Skin of body (tissue), 2 donors: Measurements from ENCODE around the gene MXRA5. TPM values are rescaled to one million over a fixed set of nuclear protein-coding genes. Genes with fewer than 3 reads are reported as not detected.
"Not testable (repeated sequence)": the region's sequence is repeated elsewhere in the genome, so short reads cannot be mapped to it uniquely, and the experiment has no call there.

Source experiments
- DNase-seq: peaks from one replicate; lab custom pipeline; 2025; lab: John Stamatoyannopoulos, UW
- total RNA-seq: library from RNA; depleted of rRNA; stranded (reverse); fragments of >200 nt; gene quantifications from one replicate; pipeline ENCODE4 v1.2.3, GENCODE V29; 2014

MXRA5 gene
- 30.7 TPM for total RNA-seq

DNA sequence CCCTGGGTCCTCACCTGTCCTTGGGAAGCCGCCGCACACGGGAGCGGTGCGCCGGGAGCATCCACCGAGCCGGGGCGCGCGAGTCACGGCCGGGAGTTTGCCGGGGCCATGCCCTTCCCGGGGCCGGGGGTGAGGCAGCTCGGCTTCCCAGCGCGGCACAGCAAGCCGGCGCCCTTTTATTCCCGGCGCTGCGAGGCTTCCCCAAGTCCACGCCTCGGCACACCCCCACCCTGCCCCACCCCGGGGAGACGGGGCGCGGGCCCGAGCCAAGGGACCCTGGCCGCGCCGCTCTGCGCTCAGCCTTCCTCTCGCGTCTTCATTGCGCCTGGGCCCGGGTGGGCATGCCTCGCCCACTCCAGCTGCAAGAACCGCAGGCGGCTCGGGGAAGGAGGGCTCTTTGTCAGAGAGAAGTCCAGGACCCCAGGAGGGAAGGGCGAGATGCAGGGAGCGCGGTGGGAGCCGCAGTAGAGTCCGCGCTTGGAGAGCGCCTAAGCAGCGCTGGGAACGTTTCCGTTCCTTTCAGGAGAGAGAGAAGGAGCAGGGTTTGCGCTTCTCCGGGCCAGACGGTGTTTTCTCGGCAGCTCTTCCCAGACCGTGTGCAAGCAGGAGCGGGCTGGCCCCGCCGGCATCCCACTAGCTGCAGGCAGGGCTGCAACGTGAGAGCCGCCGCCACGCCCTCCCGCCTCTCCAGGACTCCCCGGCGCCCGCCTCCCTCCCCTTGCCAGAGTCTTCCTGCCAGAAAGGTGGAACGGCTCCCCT, at the start of gene MXRA5:
Gene MXRA5, minus strand, starts transcription at position 152 of the 759 bp plus-strand sequence. CDS start 2,819 bp downstream, outside the sequence.
- DNase-seq, result peak; percentile 32

DNA sequence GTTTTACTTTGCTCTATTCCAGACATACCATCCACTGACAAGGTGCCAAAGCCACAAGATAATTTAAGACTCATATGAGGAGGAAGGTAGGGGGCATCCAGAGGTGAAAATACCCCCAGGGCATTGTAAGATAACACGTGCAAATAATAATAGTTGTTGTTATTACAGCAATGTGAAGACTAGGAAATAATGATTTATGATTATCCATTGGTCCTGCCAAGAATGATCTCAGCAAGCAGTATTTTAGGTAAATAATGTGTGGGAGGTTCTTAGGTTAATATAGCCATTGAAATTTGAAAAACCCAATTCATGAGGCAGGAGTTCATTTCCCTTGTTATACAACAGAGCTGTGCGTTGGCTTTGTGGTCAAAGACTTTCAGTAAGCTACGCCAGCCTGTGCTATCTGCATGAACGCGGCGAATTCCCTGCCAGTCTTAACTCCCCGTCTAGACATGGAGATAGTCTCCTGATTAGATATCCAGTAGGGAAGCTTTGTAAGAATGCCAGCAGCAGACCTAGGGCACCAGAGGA, 47.2 kb upstream of the MXRA5 start:
- peak; percentile 80 for DNase-seq

DNA sequence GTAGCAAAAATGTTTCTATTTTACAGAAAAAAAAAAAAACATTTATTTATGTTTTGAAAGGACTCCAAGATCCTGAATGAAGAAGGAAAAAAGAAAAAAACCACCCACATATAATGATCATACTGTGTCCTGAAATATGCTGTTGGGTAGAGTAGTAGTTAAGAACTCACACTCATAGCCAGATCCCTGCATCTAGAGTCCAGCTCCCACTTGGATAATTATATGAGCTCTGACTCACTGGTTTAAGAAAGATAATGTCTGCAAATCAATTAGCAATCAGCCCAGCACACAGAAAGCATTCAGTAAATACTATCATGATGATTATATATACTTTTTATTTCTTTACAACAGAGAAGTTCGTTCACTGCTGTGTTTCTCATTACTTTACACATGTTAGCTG, 46.7 kb upstream of the MXRA5 start:
- peak; percentile 80 for DNase-seq

DNA sequence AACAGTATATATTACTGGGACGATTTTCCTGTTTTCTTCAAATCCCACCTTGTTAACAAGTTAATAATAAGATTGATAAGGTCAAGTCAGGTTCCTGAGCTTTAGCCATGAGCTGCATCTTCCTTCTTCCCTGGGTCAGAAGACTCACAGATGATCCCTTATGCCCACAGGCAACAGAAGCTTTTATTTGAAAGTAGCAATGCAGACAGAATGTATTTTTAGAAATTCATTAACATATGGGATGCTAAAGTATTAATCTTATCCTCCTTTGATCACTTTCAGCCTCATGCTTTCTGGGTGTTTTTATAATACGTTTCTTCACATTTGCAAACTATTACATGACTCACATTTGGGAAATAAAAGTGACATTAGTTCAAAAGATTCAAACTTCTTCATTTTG, 42.0 kb upstream of the MXRA5 start:
- no peak for DNase-seq

GRCh38 chrX:3384327-3384726, 37.9 kb upstream of the MXRA5 start:
- no peak for DNase-seq

- no peak for DNase-seq
These were observed 34.2 kb upstream of the MXRA5 start for GRCh38 chrX:3380603-3381002.

- no peak for DNase-seq
These were observed 32.7 kb upstream of the MXRA5 start for GRCh38 chrX:3379111-3379510.

- DNase-seq, result no peak
These were observed 31.7 kb upstream of the MXRA5 start for GRCh38 chrX:3378156-3378555.

GRCh38 chrX:3377560-3377959, 31.1 kb upstream of the MXRA5 start:
- DNase-seq, result no peak

GRCh38 chrX:3375878-3376508, 29.5 kb upstream of the MXRA5 start:
- DNase-seq, result peak; percentile 68

DNA sequence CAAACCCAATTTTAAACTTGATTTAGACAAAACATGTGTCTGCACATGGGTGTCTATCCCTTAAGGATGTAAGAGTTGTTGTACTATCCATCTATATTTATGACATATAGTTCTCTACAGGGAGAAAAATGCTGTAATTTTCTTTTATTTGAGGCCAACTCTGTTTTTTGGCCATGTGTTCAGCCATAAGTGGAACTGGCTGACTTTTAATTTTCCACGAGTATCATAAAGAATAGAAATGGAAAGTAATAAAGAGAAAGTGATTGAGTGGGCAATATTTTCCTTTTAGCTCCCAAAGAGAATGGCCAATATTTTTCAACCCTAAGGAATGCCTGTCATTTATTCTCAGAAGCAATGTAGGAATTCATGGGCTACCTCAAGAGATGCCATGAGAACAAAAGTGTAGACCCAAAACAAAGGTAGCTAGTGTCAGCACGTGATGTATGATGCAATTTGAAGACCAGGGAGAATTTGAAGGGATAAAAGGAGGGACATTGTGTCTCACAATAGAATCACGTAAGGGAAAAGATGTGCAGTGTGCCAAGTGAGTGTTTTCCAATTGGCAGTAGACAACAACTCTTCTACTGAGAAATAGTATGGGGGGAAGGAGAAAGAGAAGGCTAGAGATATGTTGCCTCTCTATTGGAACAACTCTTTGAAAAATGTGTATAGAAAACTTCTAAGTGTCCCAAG, 27.8 kb upstream of the MXRA5 start:
- peak; percentile 20 for DNase-seq

DNA sequence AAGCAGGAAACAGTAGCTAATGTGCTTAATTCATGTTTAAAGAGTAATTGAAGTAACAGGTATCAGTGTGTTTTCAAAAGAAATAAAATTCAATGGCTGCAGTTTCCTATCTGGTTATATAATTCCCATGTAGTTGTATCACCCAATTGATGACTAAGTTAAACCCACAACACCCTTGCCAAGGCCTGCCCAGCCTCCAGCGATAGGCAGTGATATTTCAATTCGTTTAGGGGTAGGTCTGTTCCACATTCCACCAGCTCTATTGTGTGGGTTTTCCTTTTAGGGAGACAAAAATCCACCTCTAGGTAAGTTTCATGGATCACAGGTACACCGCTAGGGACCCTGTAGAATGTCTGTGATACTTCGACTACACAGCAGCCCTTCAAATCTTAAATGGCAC, 24.7 kb upstream of the MXRA5 start:
- DNase-seq, result no peak

DNA sequence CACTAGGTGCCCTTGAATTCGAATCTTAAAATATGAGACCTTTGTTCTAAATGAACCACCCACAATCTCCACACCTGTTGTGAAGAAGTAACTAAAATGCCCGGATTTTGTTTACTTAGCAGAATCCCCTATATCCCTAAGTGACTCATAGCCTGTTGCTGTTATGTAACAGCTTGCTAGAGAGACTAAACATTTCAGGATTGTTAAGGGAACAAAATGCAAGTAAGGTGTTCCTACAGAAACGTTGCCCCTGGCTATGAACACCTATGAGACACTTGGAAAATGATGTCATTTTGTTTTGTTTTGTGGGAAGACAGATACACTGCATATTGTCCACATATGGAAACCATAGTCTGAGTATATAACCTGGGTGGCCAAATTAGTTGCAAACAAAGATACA, 24.2 kb upstream of the MXRA5 start:
- DNase-seq, result no peak

DNA sequence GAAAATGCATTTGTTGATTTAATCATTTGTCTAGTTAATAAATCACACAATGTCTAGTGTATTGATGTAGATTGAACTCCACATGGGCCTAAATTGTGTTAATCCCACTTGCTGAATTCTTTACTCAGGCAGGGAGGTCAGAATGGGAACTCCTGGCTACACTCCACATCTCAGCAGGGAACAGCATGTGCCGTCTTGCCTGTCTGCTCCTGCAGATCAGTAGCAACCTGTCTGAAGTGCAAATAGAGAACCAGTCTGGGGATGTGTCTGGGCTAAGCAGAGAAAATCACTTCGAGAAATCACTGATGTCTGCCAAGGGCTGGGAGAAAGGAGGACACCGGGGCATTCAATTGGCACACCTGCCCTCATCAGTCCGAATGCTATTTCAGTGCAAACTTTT, 16.5 kb upstream of the MXRA5 start:
- no peak for DNase-seq

GRCh38 chrX:3360881-3361280, 14.4 kb upstream of the MXRA5 start:
- no peak for DNase-seq

GRCh38 chrX:3352741-3353140, 6.3 kb upstream of the MXRA5 start:
- peak; percentile 23 for DNase-seq

DNA sequence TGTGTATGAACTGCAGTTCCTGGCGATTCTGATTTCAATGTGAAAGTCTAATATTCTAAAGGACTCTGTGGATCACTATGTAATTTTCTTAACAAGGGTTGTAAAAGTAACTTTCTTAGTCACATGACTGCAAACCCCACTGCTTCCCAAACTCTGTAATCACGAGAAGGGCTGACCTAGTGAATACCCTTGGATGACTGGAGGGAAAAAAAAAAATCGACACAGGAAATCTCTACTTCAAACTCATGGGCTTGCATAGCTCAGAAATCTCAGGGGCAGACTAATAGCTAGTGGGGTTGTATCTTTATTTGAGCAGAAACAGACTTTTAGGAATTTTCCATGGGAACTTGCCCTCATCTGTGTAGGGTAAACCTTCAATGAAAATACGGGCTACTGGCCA, 4.8 kb upstream of the MXRA5 start:
- DNase-seq, result peak; percentile 7

- DNase-seq, result no peak
These were observed 1.7 kb upstream of the MXRA5 start for GRCh38 chrX:3348191-3348590.

DNA sequence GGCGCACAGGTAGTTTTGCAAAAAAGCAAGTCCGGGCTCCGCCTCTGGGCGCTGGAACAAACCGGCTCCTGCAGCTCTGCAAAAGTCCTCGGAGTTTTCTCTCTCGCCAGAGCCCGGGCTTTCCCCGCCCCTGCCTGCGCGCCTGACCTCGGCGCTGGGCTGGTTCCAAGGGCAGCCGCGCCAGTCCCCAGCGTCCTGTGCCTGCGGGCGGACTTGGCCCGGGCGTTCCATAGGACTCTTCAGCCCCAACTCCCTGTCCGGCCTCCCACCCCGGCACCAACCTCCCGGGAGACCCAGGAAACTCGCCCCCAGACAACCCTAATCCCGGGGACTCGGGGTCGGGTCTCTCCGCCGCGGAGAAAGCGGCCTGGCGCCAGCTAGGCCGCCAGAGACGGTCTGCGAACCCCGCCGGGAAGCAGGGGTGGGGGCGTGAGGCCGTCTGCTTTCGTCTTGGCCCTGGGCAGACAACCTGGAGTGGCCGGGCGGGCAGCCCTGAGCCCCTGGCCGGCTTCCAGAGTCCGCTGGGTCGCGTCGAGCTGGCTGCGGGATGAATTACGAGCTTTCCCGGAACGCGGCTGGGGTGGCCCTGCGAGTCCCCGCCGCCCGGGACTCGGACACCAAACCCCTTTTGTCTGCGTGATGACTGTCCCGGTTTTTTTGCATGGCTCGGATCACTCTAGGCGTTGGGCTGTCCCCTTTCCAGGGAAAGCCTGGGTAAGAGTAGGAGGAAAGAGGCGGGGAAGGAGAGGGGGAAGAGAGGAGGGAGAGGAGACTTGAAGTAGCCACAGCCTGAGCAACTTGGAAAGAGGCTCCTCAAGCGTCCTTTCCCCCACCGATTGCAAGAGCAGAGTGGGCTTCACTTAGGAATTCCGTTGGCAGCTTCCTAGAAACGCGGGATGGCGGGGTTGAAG, 916 bp downstream of the MXRA5 start:
- DNase-seq, result peak; percentile 34

GRCh38 chrX:3343569-3343968, 2.9 kb downstream of the MXRA5 start:
- DNase-seq, result not testable (repeated sequence)

- DNase-seq, result peak; percentile 13
These were observed 6.4 kb downstream of the MXRA5 start for GRCh38 chrX:3340016-3340415.
